H1 (cell line): ENCODE results near the gene TRAF6.

ENCODE experiments used
- HDAC6 ChIP-seq: IDR thresholded peaks from one replicate; pipeline ENCODE4 v1.7.1; 2012; ENCODE audit warnings: low read depth, mild to moderate bottlenecking, inconsistent platforms, low read length, moderate library complexity
- TF ChIP-seq, protein P1 (sequence below): IDR thresholded peaks from 2 replicates; pipeline ENCODE4 v1.6.1; 2011; ENCODE audit warnings: low read length, improper control_type of control experiment

DNA sequence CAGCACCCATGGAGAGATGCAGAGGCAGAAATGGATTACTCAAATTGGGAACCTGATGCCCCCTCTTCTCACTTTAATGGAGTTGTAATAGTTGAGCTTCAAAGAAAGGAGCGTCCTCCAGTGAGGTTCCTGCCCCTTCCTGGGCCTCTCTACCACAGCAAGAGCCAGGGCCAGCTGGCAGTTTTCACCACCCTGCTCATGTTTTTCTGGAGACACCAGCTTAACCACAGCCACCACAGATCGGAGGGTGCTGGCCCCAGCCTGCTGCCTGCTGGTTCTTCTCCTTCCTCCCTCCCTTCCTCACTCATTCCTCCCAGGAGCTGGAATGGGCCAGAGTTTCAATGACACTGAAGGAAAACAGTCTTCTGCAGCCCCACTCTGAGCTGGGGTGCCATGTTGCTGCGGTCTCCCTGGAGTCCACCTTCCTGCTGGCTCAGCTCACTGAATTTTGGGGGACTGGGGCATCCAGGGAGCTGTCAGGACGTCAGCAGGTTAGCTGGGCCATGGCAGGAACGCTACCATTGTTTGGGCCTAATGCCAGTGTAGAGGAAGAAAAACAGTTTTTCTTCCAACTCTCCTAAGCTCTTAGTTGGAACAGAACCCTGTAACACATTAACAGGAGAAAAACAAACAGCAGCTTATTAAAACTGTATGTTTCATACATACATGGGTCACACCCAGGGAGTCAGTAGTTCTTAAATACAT, 57.7 kb downstream of the TRAF6 start:
- TF ChIP-seq, protein P1, sequence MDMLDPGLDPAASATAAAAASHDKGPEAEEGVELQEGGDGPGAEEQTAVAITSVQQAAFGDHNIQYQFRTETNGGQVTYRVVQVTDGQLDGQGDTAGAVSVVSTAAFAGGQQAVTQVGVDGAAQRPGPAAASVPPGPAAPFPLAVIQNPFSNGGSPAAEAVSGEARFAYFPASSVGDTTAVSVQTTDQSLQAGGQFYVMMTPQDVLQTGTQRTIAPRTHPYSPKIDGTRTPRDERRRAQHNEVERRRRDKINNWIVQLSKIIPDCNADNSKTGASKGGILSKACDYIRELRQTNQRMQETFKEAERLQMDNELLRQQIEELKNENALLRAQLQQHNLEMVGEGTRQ, result no peak
- TF ChIP-seq HDAC6, result no peak
